MCF 10A (cell line): ENCODE measurements around the gene ETFRF1. TPM values are rescaled to one million over a fixed set of nuclear protein-coding genes. Genes with fewer than 3 reads are reported as not detected.

Experiments used
- BruUV-seq: library from RNA; stranded (reverse); fragments of 400-500 nt; replicated peaks from 2 replicates; lab custom pipeline; 2021; lab: Mats Ljungman, UMichigan
- CTCF ChIA-PET: fragments of 300-600 bp; sonication (Branson Sonifier 250); formaldehyde crosslinking; extraction: SDS; loops from one replicate; lab custom pipeline; 2021; ENCODE audit warnings: antibody characterized with exemption, inconsistent platforms; lab: Yijun Ruan, JAX
- POLR2A ChIA-PET: fragments of 300-600, 350-650 bp; sonication (Branson Sonifier 250); formaldehyde crosslinking; extraction: SDS; loops from one replicate; lab custom pipeline; 2020; ENCODE audit warnings: antibody characterized with exemption, inconsistent platforms; lab: Yijun Ruan, JAX
- DNase-seq: peaks from one replicate; pipeline ENCODE4 v3.0.0-alpha.2; 2018; ENCODE audit not compliant: unreplicated experiment
- H3K27ac Mint-ChIP-seq: one replicate; pipeline ENCODE4 v1.8.0; 2022; ENCODE audit warnings: mild to moderate bottlenecking, low read depth, mixed read lengths; ENCODE audit not compliant: unreplicated experiment
- H3K27me3 Mint-ChIP-seq: one replicate; pipeline ENCODE4 v1.8.0; 2022; ENCODE audit warnings: mixed read lengths; ENCODE audit not compliant: insufficient read depth, unreplicated experiment
- H3K36me3 Mint-ChIP-seq: one replicate; pipeline ENCODE4 v1.8.0; 2022; ENCODE audit warnings: mild to moderate bottlenecking, moderate library complexity, mixed read lengths; ENCODE audit not compliant: insufficient read depth, unreplicated experiment
- H3K4me1 Mint-ChIP-seq: one replicate; pipeline ENCODE4 v1.8.0; 2022; ENCODE audit warnings: mixed read lengths; ENCODE audit not compliant: insufficient read depth, unreplicated experiment
- H3K4me3 Mint-ChIP-seq: one replicate; pipeline ENCODE4 v1.8.0; 2022; ENCODE audit warnings: mild to moderate bottlenecking, moderate library complexity, mixed read lengths; ENCODE audit not compliant: unreplicated experiment
- H3K9me3 Mint-ChIP-seq: one replicate; pipeline ENCODE4 v1.8.0; 2022; ENCODE audit warnings: mixed read lengths; ENCODE audit not compliant: unreplicated experiment
- intact Hi-C: fragments of 100-400 bp; cut with micrococcal nuclease; formaldehyde crosslinking; loops from 2 replicates; pipeline ENCODE4 v1.14.1; 2022
- total RNA-seq: library from RNA; stranded (reverse); gene quantifications from 2 replicates; pipeline ENCODE4 v1.2.3, GENCODE V29; 2022
- TF ChIP-seq, protein P1 (sequence below): fragments of 200-600 bp; IDR thresholded peaks from one replicate; pipeline ENCODE4 v1.8.0; 2022; ENCODE audit warnings: antibody characterized with exemption, mild to moderate bottlenecking; ENCODE audit not compliant: unreplicated experiment

The ETFRF1 gene
- total RNA-seq, 1 experiment from 2014 or later = 21.1 TPM

GRCh38 chr12:25207411-25207810 lies 12.4 kb downstream of the ETFRF1 start:
- H3K27me3 Mint-ChIP-seq = no peaks in the 10 kb centered on the region
- H3K9me3 Mint-ChIP-seq = no peaks in the 10 kb centered on the region
- no peaks in the 10 kb centered on the region for H3K4me1 Mint-ChIP-seq
- no peak overlapping the region for H3K27ac Mint-ChIP-seq
- CTCF ChIA-PET = interaction anchor here (0.7 kb wide), 1 partner anchor 827 kb away, joined by 3 read pairs; no protein-coding TSS in a partner anchor
- POLR2A ChIA-PET = no interaction called here
- TF ChIP-seq, protein P1, sequence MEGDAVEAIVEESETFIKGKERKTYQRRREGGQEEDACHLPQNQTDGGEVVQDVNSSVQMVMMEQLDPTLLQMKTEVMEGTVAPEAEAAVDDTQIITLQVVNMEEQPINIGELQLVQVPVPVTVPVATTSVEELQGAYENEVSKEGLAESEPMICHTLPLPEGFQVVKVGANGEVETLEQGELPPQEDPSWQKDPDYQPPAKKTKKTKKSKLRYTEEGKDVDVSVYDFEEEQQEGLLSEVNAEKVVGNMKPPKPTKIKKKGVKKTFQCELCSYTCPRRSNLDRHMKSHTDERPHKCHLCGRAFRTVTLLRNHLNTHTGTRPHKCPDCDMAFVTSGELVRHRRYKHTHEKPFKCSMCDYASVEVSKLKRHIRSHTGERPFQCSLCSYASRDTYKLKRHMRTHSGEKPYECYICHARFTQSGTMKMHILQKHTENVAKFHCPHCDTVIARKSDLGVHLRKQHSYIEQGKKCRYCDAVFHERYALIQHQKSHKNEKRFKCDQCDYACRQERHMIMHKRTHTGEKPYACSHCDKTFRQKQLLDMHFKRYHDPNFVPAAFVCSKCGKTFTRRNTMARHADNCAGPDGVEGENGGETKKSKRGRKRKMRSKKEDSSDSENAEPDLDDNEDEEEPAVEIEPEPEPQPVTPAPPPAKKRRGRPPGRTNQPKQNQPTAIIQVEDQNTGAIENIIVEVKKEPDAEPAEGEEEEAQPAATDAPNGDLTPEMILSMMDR = no peak
- intact Hi-C loops = no loop called here
- BruUV-seq = no TSS peak
- H3K36me3 Mint-ChIP-seq = peaks cover 24% of the 10 kb centered on the region
- no peak overlapping the region for H3K4me3 Mint-ChIP-seq
- no peak for DNase-seq

GRCh38 chr12:25207846-25208245 lies 12.8 kb downstream of the ETFRF1 start:
- intact Hi-C loops = no loop called here
- ChIA-PET POLR2A (interaction anchor here (0.9 kb wide), 1 partner anchor 13 kb away, joined by 3 read pairs; the partner anchor contains the start of genes DNAI7 and ETFRF1), CTCF (interaction anchor here (1.2 kb wide), 1 partner anchor 30 kb away, joined by 3 read pairs; no protein-coding TSS in a partner anchor)
- no peaks in the 10 kb centered on the region for H3K4me1 Mint-ChIP-seq
- no peaks in the 10 kb centered on the region for H3K27me3 Mint-ChIP-seq
- no peak for DNase-seq
- no peaks in the 10 kb centered on the region for H3K9me3 Mint-ChIP-seq
- no peak overlapping the region for H3K4me3 Mint-ChIP-seq
- TF ChIP-seq, protein P1 = no peak
- BruUV-seq = no TSS peak
- peaks cover 24% of the 10 kb centered on the region for H3K36me3 Mint-ChIP-seq
- no peak overlapping the region for H3K27ac Mint-ChIP-seq

DNA sequence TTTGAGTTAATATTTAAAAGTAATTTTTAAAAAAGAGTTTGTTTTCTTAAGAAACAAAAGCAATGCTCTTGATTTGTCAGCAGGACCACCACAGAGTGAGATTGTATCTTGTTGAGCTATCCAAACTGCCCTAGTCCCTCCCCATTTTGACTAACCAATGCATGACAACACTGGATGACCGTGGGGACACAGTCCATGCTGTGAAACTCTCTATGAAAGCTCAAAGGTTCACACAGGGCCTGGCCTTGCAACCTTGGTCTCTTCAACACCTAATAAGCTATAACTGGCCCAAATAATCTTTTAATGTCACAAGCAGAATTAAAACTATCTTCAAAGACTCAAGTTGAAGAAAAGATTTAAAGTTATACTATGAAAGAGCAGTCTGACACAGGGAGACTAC lies 13.5 kb downstream of the ETFRF1 start:
- Mint-ChIP-seq H3K27ac (peak overlapping the region; percentile 16), H3K9me3 (no peaks in the 10 kb centered on the region), H3K4me1 (no peaks in the 10 kb centered on the region), H3K36me3 (peaks cover 24% of the 10 kb centered on the region), H3K4me3 (no peak overlapping the region), H3K27me3 (no peaks in the 10 kb centered on the region)
- TF ChIP-seq, protein P1 = no peak
- intact Hi-C loops = no loop called here
- DNase-seq = no peak
- ChIA-PET POLR2A (interaction anchor here (0.9 kb wide), 1 partner anchor 14 kb away, joined by 3 read pairs; the partner anchor contains the start of genes DNAI7 and ETFRF1), CTCF (interaction anchor here (1.2 to 1.3 kb wide), 2 partner anchors 29 to 169 kb away, joined by 3 to 4 read pairs; no protein-coding TSS in a partner anchor)
- BruUV-seq = no TSS peak

DNA sequence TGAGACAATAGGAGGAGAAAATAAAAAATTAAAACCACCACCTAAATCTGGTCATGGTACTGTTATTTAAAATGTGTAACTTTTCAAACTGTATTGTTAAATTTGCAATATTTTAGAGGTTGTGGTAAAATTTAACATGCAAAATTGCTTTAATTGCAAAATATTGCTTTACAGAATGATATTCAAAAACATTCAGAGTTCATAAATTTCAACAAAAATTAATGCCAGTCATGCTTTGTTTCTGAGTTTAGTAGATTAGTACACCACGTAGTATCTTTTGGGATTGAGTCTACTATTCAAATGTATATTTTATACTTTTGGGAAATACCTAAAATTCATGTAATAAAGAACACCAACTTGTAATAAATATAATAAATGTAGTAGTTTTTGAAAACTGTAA lies 18.3 kb downstream of the ETFRF1 start:
- TF ChIP-seq, protein P1 = no peak
- Mint-ChIP-seq H3K4me3 (no peak overlapping the region), H3K27me3 (no peaks in the 10 kb centered on the region), H3K4me1 (no peaks in the 10 kb centered on the region), H3K27ac (no peak overlapping the region), H3K9me3 (no peaks in the 10 kb centered on the region), H3K36me3 (peaks cover 6% of the 10 kb centered on the region)
- no peak for DNase-seq
- intact Hi-C loops = no loop called here
- BruUV-seq = no TSS peak
- ChIA-PET CTCF (interaction anchor here (0.5 to 1.8 kb wide), 4 partner anchors 28 to 186 kb away, joined by 3 to 6 read pairs (median 4); no protein-coding TSS in a partner anchor), POLR2A (interaction anchor here (0.9 to 1.6 kb wide), 3 partner anchors 21 to 174 kb away, joined by 3 to 5 read pairs (median 3); no protein-coding TSS in a partner anchor)
